Panc1 (cell line): ENCODE results near the gene GSTM3. TPM values are rescaled to one million over a fixed set of nuclear protein-coding genes. Genes with fewer than 3 reads are reported as not detected.
"Not testable (repeated sequence)": the region's sequence is repeated elsewhere in the genome, so short reads cannot be mapped to it uniquely, and the experiment has no call there.

Experiments used
- ATAC-seq: fragments of 200-7000 bp; cut with Tn5 transposase; 2 replicates; pipeline ENCODE4 v1.9.1; 2020; ENCODE audit warnings: mild to moderate bottlenecking, moderate library complexity
- BruUV-seq: library from RNA; stranded (reverse); fragments of 400-500 nt; replicated peaks from 2 replicates; lab custom pipeline; 2021; lab: Mats Ljungman, UMichigan
- CTCF ChIA-PET: fragments of 300-600 bp; sonication (Branson Sonifier 250); formaldehyde crosslinking; loops from one replicate; lab custom pipeline; 2022; ENCODE audit warnings: antibody characterized with exemption; lab: Charles Lee
- POLR2A ChIA-PET: fragments of 300-600 bp; sonication (Branson Sonifier 250); formaldehyde crosslinking; loops from one replicate; lab custom pipeline; 2022; ENCODE audit warnings: antibody characterized with exemption; lab: Charles Lee
- DNase-seq: peaks from one replicate; pipeline ENCODE4 v3.0.0-alpha.2; 2010; ENCODE audit warnings: low read depth, low spot score
- H3K27ac ChIP-seq: 2 replicates; pipeline ENCODE4 v1.5.1; 2011; ENCODE audit warnings: mild to moderate bottlenecking, low read length, inconsistent platforms
- H3K27me3 ChIP-seq: fragments of 200-500 bp; sonication (Bioruptor generic); 2 replicates; pipeline ENCODE4 v1.6.0; 2014; ENCODE audit warnings: low read length, inconsistent platforms; ENCODE audit not compliant: control insufficient read depth, insufficient read depth
- H3K36me3 ChIP-seq: fragments of 200-500 bp; sonication (Bioruptor generic); 2 replicates; pipeline ENCODE4 v1.5.1; 2014; ENCODE audit warnings: inconsistent platforms, mild to moderate bottlenecking, low read length, moderate library complexity; ENCODE audit not compliant: control insufficient read depth, insufficient read depth
- H3K4me1 ChIP-seq: 2 replicates; pipeline ENCODE4 v1.5.1; 2011; ENCODE audit warnings: inconsistent platforms, mild to moderate bottlenecking, low read length, moderate library complexity; ENCODE audit not compliant: control insufficient read depth, insufficient read depth
- H3K4me3 ChIP-seq, 2 experiments: 2 replicates each; pipeline ENCODE4 v1.5.1; 2011 to 2012; ENCODE audit warnings: low read depth in 2 of 2, low read length in 2 of 2, mild to moderate bottlenecking in 2 of 2, inconsistent platforms in 1 of 2, moderate library complexity in 1 of 2
- H3K9me3 ChIP-seq: fragments of 200-500 bp; sonication (Bioruptor generic); 2 replicates; pipeline ENCODE4 v1.5.1; 2014; ENCODE audit warnings: low read depth, mild to moderate bottlenecking, inconsistent platforms, low read length, moderate library complexity; ENCODE audit not compliant: control insufficient read depth, insufficient read depth
- CTCF ChIP-seq: fragments of 450-650 bp; IDR thresholded peaks from 2 replicates; pipeline ENCODE4 v1.5.1; 2017; ENCODE audit warnings: mild to moderate bottlenecking
- POLR2AphosphoS5 ChIP-seq: IDR thresholded peaks from 2 replicates; pipeline ENCODE4 v1.6.1; 2012; ENCODE audit warnings: mild to moderate bottlenecking, low read depth, low read length, moderate library complexity
- REST ChIP-seq, 2 experiments: IDR thresholded peaks; 2 replicates each; pipeline ENCODE4 v1.6.1; 2011 to 2012; ENCODE audit warnings: low read depth in 2 of 2, control low read depth in 1 of 2, low read length in 1 of 2, mild to moderate bottlenecking in 1 of 2, moderate library complexity in 1 of 2; ENCODE audit not compliant: insufficient read depth in 1 of 2
- SIN3A ChIP-seq: IDR thresholded peaks from 2 replicates; pipeline ENCODE4 v1.6.1; 2012; ENCODE audit warnings: low read depth, mild to moderate bottlenecking, low read length, moderate library complexity, borderline replicate concordance; ENCODE audit not compliant: insufficient read depth
- TCF7L2 ChIP-seq: IDR thresholded peaks from 2 replicates; pipeline ENCODE4 v1.6.1; 2011; ENCODE audit warnings: mild to moderate bottlenecking, low read depth, low read length, inconsistent platforms
- in situ Hi-C: cut with HindIII; loops from 2 replicates; pipeline ENCODE4 v1.10.0; 2016; ENCODE audit warnings: low sequenced_read_pairs, low pct_unique_long_range_greater_than_20kb
- intact Hi-C: fragments of 100-400 bp; cut with micrococcal nuclease; formaldehyde crosslinking; loops from one replicate; pipeline ENCODE4 v1.10.0; 2022; ENCODE audit not compliant: unreplicated experiment
- total RNA-seq: library from RNA; stranded (reverse); gene quantifications from one replicate; pipeline ENCODE4 v1.2.1, GENCODE V29; 2021; ENCODE audit not compliant: unreplicated experiment

GSTM3 gene
- total RNA-seq, 1 experiment from 2014 or later: 93.1 TPM

- no TSS peak for BruUV-seq
- ATAC-seq (no peak), DNase-seq (no peak)
- Histone ChIP-seq H3K4me1 (peaks cover 1% of the 10 kb centered on the region; the same call in 1 of the 2 replicates), H3K27ac (no peak overlapping the region), H3K27me3 (no peaks in the 10 kb centered on the region), H3K9me3 (no peaks in the 10 kb centered on the region), H3K4me3 (no peak overlapping the region), H3K36me3 (no peaks in the 10 kb centered on the region)
- intact Hi-C loops (no loop called here), in situ Hi-C loops (no loop called here)
- ChIA-PET POLR2A (no interaction called here), CTCF (no interaction called here)
- TF ChIP-seq SIN3A (no peak), POLR2AphosphoS5 (no peak), REST (IDR thresholded peaks at IDR 0.05; ENCODE audit: insufficient read depth in 1 of 2, low read depth in 2 of 2, low read length in 1 of 2) (no peak), CTCF (no peak), TCF7L2 (no peak)
These were observed 27.5 kb upstream of the GSTM3 start for GRCh38 chr1:109768335-109768650.

DNA sequence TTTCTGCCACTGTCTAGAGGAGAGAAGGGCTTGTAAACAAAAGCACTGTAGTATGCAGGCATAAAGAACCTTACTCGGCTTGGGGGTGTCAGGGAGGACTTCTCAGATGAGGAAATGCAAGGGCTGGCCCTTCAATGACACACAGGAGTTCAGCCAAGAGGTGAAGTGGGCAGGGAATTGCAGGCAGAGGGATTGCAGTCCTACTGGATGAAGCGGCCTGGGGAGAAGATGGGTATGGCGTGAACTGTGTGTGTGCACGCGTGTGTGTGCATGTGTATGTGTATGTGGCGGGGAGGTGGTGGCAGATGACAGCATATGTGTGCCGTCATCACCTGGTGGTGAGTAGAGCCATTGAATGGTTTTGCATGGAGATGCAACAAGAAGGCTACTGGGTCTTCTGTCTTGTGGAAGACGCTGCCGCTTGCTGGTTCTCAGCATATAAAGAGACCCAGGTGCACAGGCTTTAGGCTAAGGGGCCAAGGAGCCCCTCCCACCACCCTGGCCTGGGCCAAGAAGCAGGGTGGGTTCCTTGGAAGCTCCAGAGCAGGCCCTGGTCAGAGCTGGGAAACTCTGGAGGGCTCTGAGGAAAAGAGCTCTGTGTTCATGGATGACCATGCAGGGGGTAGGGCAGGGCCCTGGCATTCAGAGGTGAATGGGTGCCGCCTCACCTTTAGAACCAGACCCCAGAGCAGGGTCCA lies 26.9 kb upstream of the GSTM3 start:
- BruUV-seq: no TSS peak
- ChIA-PET POLR2A (no interaction called here), CTCF (interaction anchor here (0.5 kb wide), 1 partner anchor 54 kb away, joined by 3 read pairs; no protein-coding TSS in a partner anchor)
- intact Hi-C loops: no loop called here
- no peaks in the 10 kb centered on the region for H3K9me3 ChIP-seq
- in situ Hi-C loops: no loop called here
- no peaks in the 10 kb centered on the region for H3K27me3 ChIP-seq
- ATAC-seq (no peak), DNase-seq (no peak)
- no peak overlapping the region for H3K4me3 ChIP-seq
- H3K4me1 ChIP-seq: peaks cover 6% of the 10 kb centered on the region; the same call in 1 of the 2 replicates
- H3K27ac ChIP-seq: no peak overlapping the region
- TF ChIP-seq REST (IDR thresholded peaks at IDR 0.05; ENCODE audit: insufficient read depth in 1 of 2, low read depth in 2 of 2, low read length in 1 of 2) (no peak), CTCF (no peak), SIN3A (no peak), TCF7L2 (no peak), POLR2AphosphoS5 (no peak)
- H3K36me3 ChIP-seq: no peaks in the 10 kb centered on the region

- H3K4me1 ChIP-seq, POLR2A ChIA-PET, in situ Hi-C loops, H3K4me3 ChIP-seq, H3K27ac ChIP-seq, H3K36me3 ChIP-seq, ATAC-seq, H3K27me3 ChIP-seq, H3K9me3 ChIP-seq, BruUV-seq, CTCF ChIA-PET, DNase-seq, intact Hi-C loops: not testable (repeated sequence)
These were observed 26.3 kb upstream of the GSTM3 start for GRCh38 chr1:109766991-109767636.
